Right cardiac atrium (tissue), 5 donors: ENCODE data around the gene DAAM1. TPM values are rescaled to one million over a fixed set of nuclear protein-coding genes. Genes with fewer than 3 reads are reported as not detected.

Experiments used
- ATAC-seq, 2 donors: fragments of 200-7000 bp; cut with Tn5 transposase; one replicate each; pipeline versions ENCODE4 v1.8.0 to v1.9.1; 2020; ENCODE audit warnings: moderate library complexity in 2 of 2, mild to moderate bottlenecking in 1 of 2
- DNase-seq, 3 donors: peaks; one replicate each; pipeline ENCODE4 v3.0.0-alpha.2; 2020
- H3K27ac ChIP-seq: one replicate; pipeline ENCODE4 v1.5.1; 2013; ENCODE audit warnings: mild to moderate bottlenecking, low read length, control low read depth, moderate library complexity
- H3K27me3 ChIP-seq: one replicate; pipeline ENCODE4 v1.6.1; 2013; ENCODE audit not compliant: control insufficient read depth, insufficient read depth
- H3K4me1 ChIP-seq: one replicate; pipeline ENCODE4 v1.6.1; 2013; ENCODE audit warnings: low read length; ENCODE audit not compliant: control insufficient read depth, insufficient read depth
- H3K4me3 ChIP-seq: one replicate; pipeline ENCODE4 v1.5.1; 2013; ENCODE audit warnings: low read length, control low read depth
- H3K9me3 ChIP-seq: one replicate; pipeline ENCODE4 v1.6.1; 2013; ENCODE audit warnings: low read length; ENCODE audit not compliant: control insufficient read depth
- WGBS: extraction: QIAGEN DNeasy Blood & Tissue Kit; methylation state at CpG from one replicate; pipeline ENCODE4 v1.1.7; 2013; 5-methylcytosine and 5-hydroxymethylcytosine counted together
- intact Hi-C, 4 donors: fragments of 100-400 bp; cut with DNase I; formaldehyde crosslinking; loops; one replicate each; pipeline versions ENCODE4 v1.11.0 to v1.14.0; 2022 to 2023
- polyA plus RNA-seq: library from polyadenylated mRNA; stranded (reverse); fragments of 200-250 nt; gene quantifications from one replicate; pipeline ENCODE4 v1.2.3, GENCODE V29; 2013
- total RNA-seq, 4 donors: library from RNA; stranded (reverse); fragmentation: NEBNext Ultra II Directional; extraction: Animal tissue kit (Norgen Biotek cat#: 25700); gene quantifications; one replicate each; pipeline ENCODE4 v1.2.1, GENCODE V29; 2021
- donor health status: healthy with polysubstance abuse.
- donor health status: DM: no; HTN: yes; CAD: no.
- donor health status: DM: no; HTN: no; CAD: no.
- donor health status: DM: no; HTN: yes; CAD: no; lungs with severe emphysema.
- donor health status: DM: yes; HTN: yes; CAD: no.

DAAM1 gene
- total and polyA plus RNA-seq, 5 donors, result 30.7 to 152 (median 107) TPM

DNA sequence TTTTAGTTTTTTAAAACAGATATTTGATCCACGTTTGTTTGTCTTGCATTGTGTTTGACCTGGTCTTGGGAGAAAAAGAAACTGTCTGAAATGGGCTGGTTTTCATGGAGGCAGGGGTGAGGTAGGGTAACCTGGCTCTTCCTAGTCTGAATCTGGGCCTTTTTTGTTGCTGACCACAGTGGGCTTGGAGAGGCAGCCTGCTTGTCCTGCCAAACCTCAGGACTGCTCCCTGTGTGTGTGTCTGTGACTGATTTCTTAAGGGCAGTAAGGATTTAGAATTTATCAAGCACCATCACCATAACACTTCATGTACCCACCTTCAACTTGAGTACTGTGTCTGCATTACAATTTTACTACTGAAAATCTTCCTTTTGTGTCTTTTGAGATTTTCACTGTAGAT lies 28.5 kb downstream of the DAAM1 start:
- ATAC-seq, result no peak
- H3K4me3 ChIP-seq, result no peak overlapping the region
- H3K27ac ChIP-seq, result peak overlapping the region; percentile 48
- H3K9me3 ChIP-seq, result no peaks in the 10 kb centered on the region
- WGBS, result 46% methylated on average over 1 of the region's 1 CpG
- peaks cover 27% of the 10 kb centered on the region for H3K4me1 ChIP-seq
- H3K27me3 ChIP-seq, result no peaks in the 10 kb centered on the region
- intact Hi-C loops, result no loop called here
- no peak for DNase-seq

GRCh38 chr14:59221568-59221967 lies 33.1 kb downstream of the DAAM1 start:
- Histone ChIP-seq H3K4me3 (no peak overlapping the region), H3K27ac (peak overlapping the region; percentile 9), H3K4me1 (peaks cover 28% of the 10 kb centered on the region), H3K9me3 (no peaks in the 10 kb centered on the region), H3K27me3 (no peaks in the 10 kb centered on the region)
- 73% methylated on average over 2 of the region's 2 CpGs for WGBS
- DNase-seq, result no peak
- intact Hi-C loops, result no loop called here
- peak in 1 of 2 donors; percentile 58 for ATAC-seq

DNA sequence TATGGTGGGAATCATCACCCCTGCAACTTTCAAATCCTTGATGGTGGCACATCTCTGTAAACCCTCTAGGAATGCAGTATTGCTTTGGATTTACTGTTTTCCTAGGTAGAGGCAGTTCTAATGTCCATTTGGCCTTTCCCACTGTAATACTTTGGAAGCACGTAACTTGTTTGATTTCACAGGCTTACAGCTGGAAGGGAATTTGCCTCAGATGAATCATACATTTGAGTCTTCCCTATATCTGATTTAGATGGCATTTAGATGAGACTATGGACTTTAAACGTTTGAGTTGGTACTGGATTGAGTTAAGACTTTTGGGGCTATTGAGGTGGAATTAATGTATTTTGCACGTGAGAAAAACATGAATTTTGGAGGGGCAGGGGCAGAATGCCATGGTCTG lies 35.9 kb downstream of the DAAM1 start:
- Histone ChIP-seq H3K9me3 (no peaks in the 10 kb centered on the region), H3K4me1 (peaks cover 35% of the 10 kb centered on the region), H3K4me3 (no peak overlapping the region), H3K27me3 (no peaks in the 10 kb centered on the region), H3K27ac (no peak overlapping the region)
- DNase-seq (no peak), ATAC-seq (no peak)
- 85% methylated on average over 3 of the region's 3 CpGs for WGBS
- intact Hi-C loops, result no loop called here

- H3K27me3 ChIP-seq, result no peaks in the 10 kb centered on the region
- H3K4me3 ChIP-seq, result no peak overlapping the region
- ATAC-seq (peak in 1 of 2 donors; percentile 22), DNase-seq (no peak)
- H3K9me3 ChIP-seq, result no peaks in the 10 kb centered on the region
- intact Hi-C loops, result no loop called here
- peaks cover 38% of the 10 kb centered on the region for H3K4me1 ChIP-seq
- H3K27ac ChIP-seq, result peak overlapping the region; percentile 67
- WGBS, result 78% methylated on average over 2 of the region's 2 CpGs
Observed at GRCh38 chr14:59225281-59225680, 36.8 kb downstream of the DAAM1 start.

DNA sequence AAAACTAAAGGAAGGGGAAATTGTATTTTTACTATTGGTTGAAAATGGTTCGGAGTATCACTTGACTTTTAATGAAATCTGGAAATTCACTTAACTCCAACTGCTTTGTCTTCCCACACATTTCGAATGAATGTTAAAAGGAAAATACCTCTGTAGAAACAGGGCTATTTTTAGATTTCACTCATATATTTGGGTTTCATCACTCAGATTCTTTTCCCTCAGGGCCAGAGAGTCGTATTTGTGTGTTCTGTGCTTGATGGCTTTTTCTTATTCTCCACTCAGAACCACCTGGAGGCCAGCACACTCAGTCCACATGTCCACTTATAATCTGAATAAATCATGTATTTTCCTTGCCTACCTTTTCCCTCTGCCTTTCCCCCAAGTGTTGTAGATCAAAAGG lies 40.0 kb downstream of the DAAM1 start:
- WGBS, result 37% methylated on average over 3 of the region's 3 CpGs
- no peak for ATAC-seq
- Histone ChIP-seq H3K27me3 (no peaks in the 10 kb centered on the region), H3K27ac (no peak overlapping the region), H3K9me3 (no peaks in the 10 kb centered on the region), H3K4me1 (peaks cover 26% of the 10 kb centered on the region), H3K4me3 (no peak overlapping the region)
- intact Hi-C loops, result no loop called here
- no peak for DNase-seq

- no peak for DNase-seq
- intact Hi-C loops, result no loop called here
- 71% methylated on average over 3 of the region's 3 CpGs for WGBS
- ATAC-seq, result peak in 1 of 2 donors; percentile 67
- peak overlapping the region; percentile 95 for H3K27ac ChIP-seq
- H3K27me3 ChIP-seq, result no peaks in the 10 kb centered on the region
- H3K9me3 ChIP-seq, result no peaks in the 10 kb centered on the region
- peaks cover 22% of the 10 kb centered on the region for H3K4me1 ChIP-seq
- H3K4me3 ChIP-seq, result no peak overlapping the region
Observed at GRCh38 chr14:59229653-59230406, 41.4 kb downstream of the DAAM1 start.

- DNase-seq (no peak), ATAC-seq (peak in 1 of 2 donors; percentile 28)
- peak overlapping the region; percentile 36 for H3K27ac ChIP-seq
- intact Hi-C loops, result no loop called here
- no peak overlapping the region for H3K4me3 ChIP-seq
- peaks cover 12% of the 10 kb centered on the region for H3K4me1 ChIP-seq
- 49% methylated on average over 4 of the region's 4 CpGs for WGBS
- H3K9me3 ChIP-seq, result no peaks in the 10 kb centered on the region
- no peaks in the 10 kb centered on the region for H3K27me3 ChIP-seq
Observed at GRCh38 chr14:59236195-59236594, 47.7 kb downstream of the DAAM1 start.

GRCh38 chr14:59238216-59238615 lies 49.7 kb downstream of the DAAM1 start:
- Histone ChIP-seq H3K9me3 (no peaks in the 10 kb centered on the region), H3K4me3 (no peak overlapping the region), H3K27ac (peak overlapping the region; percentile 56), H3K4me1 (peaks cover 9% of the 10 kb centered on the region), H3K27me3 (no peaks in the 10 kb centered on the region)
- intact Hi-C loops, result no loop called here
- 48% methylated on average over 5 of the region's 5 CpGs for WGBS
- DNase-seq (no peak), ATAC-seq (peak; percentile 38 to 60)

- H3K27ac ChIP-seq, result no peak overlapping the region
- ATAC-seq, result no peak
- intact Hi-C loops, result no loop called here
Observed at GRCh38 chr14:59239022-59239421, 50.6 kb downstream of the DAAM1 start.

GRCh38 chr14:59240356-59240755 lies 51.9 kb downstream of the DAAM1 start:
- intact Hi-C loops, result no loop called here
- WGBS, result 97% methylated on average over 2 of the region's 2 CpGs
- H3K27me3 ChIP-seq, result no peaks in the 10 kb centered on the region
- no peak overlapping the region for H3K4me3 ChIP-seq
- DNase-seq (no peak), ATAC-seq (no peak)
- H3K4me1 ChIP-seq, result peaks cover 11% of the 10 kb centered on the region
- no peaks in the 10 kb centered on the region for H3K9me3 ChIP-seq
- H3K27ac ChIP-seq, result no peak overlapping the region

More at GRCh38 chr14:59239022-59239421, 50.6 kb downstream of the DAAM1 start:
- Histone ChIP-seq H3K27me3 (no peaks in the 10 kb centered on the region), H3K9me3 (no peaks in the 10 kb centered on the region), H3K4me1 (peaks cover 9% of the 10 kb centered on the region), H3K4me3 (no peak overlapping the region)
- DNase-seq, result no peak

- no peak for DNase-seq
- no peak overlapping the region for H3K4me3 ChIP-seq
- peaks cover 10% of the 10 kb centered on the region for H3K4me1 ChIP-seq
- intact Hi-C loops, result no loop called here
- H3K27ac ChIP-seq, result no peak overlapping the region
- H3K9me3 ChIP-seq, result no peaks in the 10 kb centered on the region
- no peaks in the 10 kb centered on the region for H3K27me3 ChIP-seq
- 60% methylated on average over 2 of the region's 2 CpGs for WGBS
- no peak for ATAC-seq
Observed at GRCh38 chr14:59241121-59241520, 52.7 kb downstream of the DAAM1 start.

DNA sequence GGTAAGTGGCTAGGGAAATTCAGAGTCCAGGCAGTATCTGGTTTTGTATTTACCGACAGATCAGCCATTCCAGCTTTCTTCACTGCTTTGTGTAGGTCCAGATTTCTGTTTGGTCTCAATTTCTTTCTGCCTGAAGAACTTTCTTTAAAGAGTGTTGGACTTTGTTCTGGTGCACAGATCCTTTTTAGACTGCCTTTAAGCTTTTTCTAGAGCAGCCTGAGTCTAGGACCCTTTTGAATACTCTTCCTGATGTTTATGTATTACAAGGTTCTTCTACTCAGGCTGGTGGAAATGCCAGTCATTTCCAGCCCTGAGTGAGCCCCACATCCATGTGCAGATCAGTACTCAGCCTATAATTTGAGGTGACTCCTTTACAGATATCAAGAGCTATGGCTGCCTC lies 54.7 kb downstream of the DAAM1 start:
- Histone ChIP-seq H3K27me3 (no peaks in the 10 kb centered on the region), H3K4me3 (no peak overlapping the region), H3K9me3 (no peaks in the 10 kb centered on the region), H3K27ac (no peak overlapping the region), H3K4me1 (peaks cover 4% of the 10 kb centered on the region)
- DNase-seq, result no peak
- no peak for ATAC-seq
- intact Hi-C loops, result no loop called here
- WGBS, result 87% methylated on average over 1 of the region's 1 CpG
